ES-I3 (cell line): Measurements from ENCODE around the gene METAP2.
A peak's percentile ranks its signal among the peaks of the same experiment; 100 is the strongest.

Experiments used
- H3K36me3 ChIP-seq: 2 replicates; pipeline ENCODE4 v1.6.1; 2013; ENCODE audit warnings: mild to moderate bottlenecking, low read length, control low read depth, moderate library complexity; ENCODE audit not compliant: insufficient read depth
- H3K4me1 ChIP-seq: 2 replicates; pipeline ENCODE4 v1.6.1; 2013; ENCODE audit warnings: mild to moderate bottlenecking, control low read depth, low read length; ENCODE audit not compliant: insufficient read depth
- H3K9ac ChIP-seq: 2 replicates; pipeline ENCODE4 v1.6.1; 2013; ENCODE audit warnings: low read depth, mild to moderate bottlenecking, low read length, moderate library complexity
- H3K9me3 ChIP-seq: 2 replicates; pipeline ENCODE4 v1.6.1; 2013; ENCODE audit warnings: mild to moderate bottlenecking, low read length, moderate library complexity; ENCODE audit not compliant: control insufficient read depth, insufficient read depth

The METAP2 gene

GRCh38 chr12:95543305-95543704, 69.4 kb downstream of the METAP2 start:
- Histone ChIP-seq H3K9ac (no peak overlapping the region), H3K36me3 (no peaks in the 10 kb centered on the region), H3K9me3 (no peaks in the 10 kb centered on the region), H3K4me1 (peaks cover 13% of the 10 kb centered on the region)

- H3K9ac ChIP-seq: no peak overlapping the region
- no peaks in the 10 kb centered on the region for H3K36me3 ChIP-seq
- peaks cover 4% of the 10 kb centered on the region; the same call in 1 of the 2 replicates for H3K4me1 ChIP-seq
- no peaks in the 10 kb centered on the region for H3K9me3 ChIP-seq
Measured at GRCh38 chr12:95544756-95545155, 70.8 kb downstream of the METAP2 start.

- Histone ChIP-seq H3K9ac (peak overlapping the region; percentile 82; the same call in 1 of the 2 replicates), H3K4me1 (no peaks in the 10 kb centered on the region; the same call in 1 of the 2 replicates), H3K36me3 (no peaks in the 10 kb centered on the region), H3K9me3 (no peaks in the 10 kb centered on the region)
Measured at GRCh38 chr12:95545303-95545702, 71.4 kb downstream of the METAP2 start.

GRCh38 chr12:95545731-95546490, 72.0 kb downstream of the METAP2 start:
- Histone ChIP-seq H3K9ac (peak overlapping the region; percentile 82), H3K36me3 (no peaks in the 10 kb centered on the region), H3K9me3 (no peaks in the 10 kb centered on the region), H3K4me1 (no peaks in the 10 kb centered on the region; the same call in 1 of the 2 replicates)

GRCh38 chr12:95546491-95546813, 72.5 kb downstream of the METAP2 start:
- H3K9ac ChIP-seq: peak overlapping the region; percentile 82
- no peaks in the 10 kb centered on the region; the same call in 1 of the 2 replicates for H3K4me1 ChIP-seq

GRCh38 chr12:95547522-95548055, 73.6 kb downstream of the METAP2 start:
- Histone ChIP-seq H3K36me3 (no peaks in the 10 kb centered on the region), H3K9ac (peak overlapping the region; percentile 82), H3K9me3 (no peaks in the 10 kb centered on the region), H3K4me1 (peaks cover 8% of the 10 kb centered on the region)

More at GRCh38 chr12:95546491-95546813, 72.5 kb downstream of the METAP2 start:
- Histone ChIP-seq H3K9me3 (no peaks in the 10 kb centered on the region), H3K36me3 (no peaks in the 10 kb centered on the region)

GRCh38 chr12:95548056-95548538, 74.1 kb downstream of the METAP2 start:
- Histone ChIP-seq H3K36me3 (no peaks in the 10 kb centered on the region), H3K9ac (peak overlapping the region; percentile 82), H3K4me1 (peaks cover 8% of the 10 kb centered on the region), H3K9me3 (no peaks in the 10 kb centered on the region)

- H3K4me1 ChIP-seq: peaks cover 8% of the 10 kb centered on the region
- H3K9me3 ChIP-seq: no peaks in the 10 kb centered on the region
- peak overlapping the region; percentile 82 for H3K9ac ChIP-seq
- no peaks in the 10 kb centered on the region for H3K36me3 ChIP-seq
Measured at GRCh38 chr12:95548539-95549391, 74.8 kb downstream of the METAP2 start.

GRCh38 chr12:95549392-95550084, 75.6 kb downstream of the METAP2 start:
- Histone ChIP-seq H3K9ac (peak overlapping the region; percentile 82), H3K4me1 (peaks cover 8% of the 10 kb centered on the region), H3K9me3 (no peaks in the 10 kb centered on the region), H3K36me3 (no peaks in the 10 kb centered on the region)

GRCh38 chr12:95551305-95551704, 77.4 kb downstream of the METAP2 start, which contains the start of gene USP44:
Gene USP44 (minus strand): TSS chr12:95551476. CDS start chr12:95534256, 17,220 bp downstream.
- Histone ChIP-seq H3K4me1 (peaks cover 8% of the 10 kb centered on the region), H3K9me3 (no peaks in the 10 kb centered on the region), H3K36me3 (no peaks in the 10 kb centered on the region), H3K9ac (peak within 1 kb of the TSS; percentile 82)

GRCh38 chr12:95551913-95552516, 78.1 kb downstream of the METAP2 start:
- Histone ChIP-seq H3K36me3 (no peaks in the 10 kb centered on the region), H3K4me1 (peaks cover 8% of the 10 kb centered on the region), H3K9me3 (no peaks in the 10 kb centered on the region), H3K9ac (peak overlapping the region; percentile 82)

- no peak overlapping the region for H3K9ac ChIP-seq
- no peaks in the 10 kb centered on the region for H3K36me3 ChIP-seq
- no peaks in the 10 kb centered on the region for H3K9me3 ChIP-seq
- peaks cover 8% of the 10 kb centered on the region for H3K4me1 ChIP-seq
Measured at GRCh38 chr12:95553197-95553943, 79.4 kb downstream of the METAP2 start.

GRCh38 chr12:95554532-95555071, 80.7 kb downstream of the METAP2 start:
- Histone ChIP-seq H3K4me1 (peaks cover 8% of the 10 kb centered on the region), H3K9me3 (no peaks in the 10 kb centered on the region), H3K9ac (no peak overlapping the region)

More at GRCh38 chr12:95554532-95555071, 80.7 kb downstream of the METAP2 start:
- no peaks in the 10 kb centered on the region for H3K36me3 ChIP-seq
